OCI-LY7 (cell line): ENCODE data around the gene DHRSX.

Source experiments
- EZH2phosphoT487 ChIP-seq: fragments of 200-600 bp; sonication (generic); IDR thresholded peaks from 2 replicates; pipeline ENCODE4 v1.6.1; 2018; ENCODE audit warnings: low read depth, borderline replicate concordance, mild to moderate bottlenecking, mixed run types, antibody characterized with exemption, low read length, moderate library complexity, mixed read lengths
- TF ChIP-seq, protein P1 (sequence below): fragments of 200-600 bp; sonication (generic); conservative IDR thresholded peaks from 2 replicates; pipeline ENCODE4 v1.5.1; 2014; ENCODE audit warnings: mild to moderate bottlenecking, antibody characterized with exemption, low read length, moderate library complexity, mixed read lengths

DNA sequence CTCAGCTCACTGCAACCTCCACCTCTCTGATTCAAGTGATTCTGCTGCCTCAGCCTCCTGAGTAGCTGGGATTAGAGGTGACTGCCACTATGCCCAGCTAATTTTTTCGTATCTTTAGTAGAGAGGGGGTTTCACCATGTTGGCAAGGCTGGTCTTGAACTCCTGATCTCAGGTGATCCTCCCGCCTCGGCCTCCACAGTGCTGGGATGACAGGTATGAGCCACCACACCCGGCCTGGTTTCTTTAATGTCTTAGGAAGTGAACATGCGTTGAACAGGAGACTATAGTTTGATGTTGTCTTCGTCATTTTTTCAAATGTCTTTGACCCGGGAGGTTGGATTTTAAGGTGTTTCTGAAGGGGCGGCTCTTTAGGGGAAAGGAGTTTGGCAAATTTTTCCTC lies 91.0 kb downstream of the DHRSX start:
- TF ChIP-seq, protein P1, sequence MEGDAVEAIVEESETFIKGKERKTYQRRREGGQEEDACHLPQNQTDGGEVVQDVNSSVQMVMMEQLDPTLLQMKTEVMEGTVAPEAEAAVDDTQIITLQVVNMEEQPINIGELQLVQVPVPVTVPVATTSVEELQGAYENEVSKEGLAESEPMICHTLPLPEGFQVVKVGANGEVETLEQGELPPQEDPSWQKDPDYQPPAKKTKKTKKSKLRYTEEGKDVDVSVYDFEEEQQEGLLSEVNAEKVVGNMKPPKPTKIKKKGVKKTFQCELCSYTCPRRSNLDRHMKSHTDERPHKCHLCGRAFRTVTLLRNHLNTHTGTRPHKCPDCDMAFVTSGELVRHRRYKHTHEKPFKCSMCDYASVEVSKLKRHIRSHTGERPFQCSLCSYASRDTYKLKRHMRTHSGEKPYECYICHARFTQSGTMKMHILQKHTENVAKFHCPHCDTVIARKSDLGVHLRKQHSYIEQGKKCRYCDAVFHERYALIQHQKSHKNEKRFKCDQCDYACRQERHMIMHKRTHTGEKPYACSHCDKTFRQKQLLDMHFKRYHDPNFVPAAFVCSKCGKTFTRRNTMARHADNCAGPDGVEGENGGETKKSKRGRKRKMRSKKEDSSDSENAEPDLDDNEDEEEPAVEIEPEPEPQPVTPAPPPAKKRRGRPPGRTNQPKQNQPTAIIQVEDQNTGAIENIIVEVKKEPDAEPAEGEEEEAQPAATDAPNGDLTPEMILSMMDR: no peak
- TF ChIP-seq EZH2phosphoT487: no peak
